NCI-H1105 (cell line): Measurements from ENCODE around the gene CASP9.
"Not testable (repeated sequence)": the region's sequence is repeated elsewhere in the genome, so short reads cannot be mapped to it uniquely, and the experiment has no call there.

ENCODE experiments used
- DNase-seq: peaks from one replicate; lab custom pipeline; 2025; lab: John Stamatoyannopoulos, UW

CASP9 gene

GRCh38 chr1:15469361-15469760 is 54.7 kb downstream of the CASP9 start:
- no peak for DNase-seq

GRCh38 chr1:15468145-15468544 is 55.9 kb downstream of the CASP9 start:
- no peak for DNase-seq

- not testable (repeated sequence) for DNase-seq
Observed at GRCh38 chr1:15466955-15467625, 56.9 kb downstream of the CASP9 start.

- no peak for DNase-seq
Observed at GRCh38 chr1:15465674-15466073, 58.3 kb downstream of the CASP9 start.

GRCh38 chr1:15463926-15464322 is 60.1 kb downstream of the CASP9 start:
- not testable (repeated sequence) for DNase-seq

- DNase-seq, result peak; percentile 14
Observed at GRCh38 chr1:15463064-15463800, 60.8 kb downstream of the CASP9 start.

GRCh38 chr1:15460708-15461095 is 63.3 kb downstream of the CASP9 start:
- no peak for DNase-seq

GRCh38 chr1:15459771-15460707 is 64.0 kb downstream of the CASP9 start:
- no peak for DNase-seq

- not testable (repeated sequence) for DNase-seq
Observed at GRCh38 chr1:15458388-15458787, 65.6 kb downstream of the CASP9 start.

- DNase-seq, result no peak
Observed at GRCh38 chr1:15457585-15457984, 66.4 kb downstream of the CASP9 start.

- DNase-seq, result no peak
Observed at GRCh38 chr1:15456313-15456954, 67.6 kb downstream of the CASP9 start, which contains the start of gene CELA2A. Gene CELA2A, plus strand, starts transcription at chr1:15456732. Its CDS starts 22 bp downstream, at chr1:15456754.

GRCh38 chr1:15455522-15455921 is 68.5 kb downstream of the CASP9 start:
- no peak for DNase-seq

GRCh38 chr1:15454256-15454655 is 69.8 kb downstream of the CASP9 start:
- no peak for DNase-seq

- DNase-seq, result no peak
Observed at GRCh38 chr1:15453734-15454133, 70.3 kb downstream of the CASP9 start.

GRCh38 chr1:15452866-15453571 is 71.0 kb downstream of the CASP9 start:
- DNase-seq, result no peak

GRCh38 chr1:15452216-15452615 is 71.8 kb downstream of the CASP9 start:
- no peak for DNase-seq

GRCh38 chr1:15451014-15451722 is 72.8 kb downstream of the CASP9 start:
- DNase-seq, result no peak

- DNase-seq, result no peak
Observed at GRCh38 chr1:15449567-15449966, 74.4 kb downstream of the CASP9 start.

GRCh38 chr1:15448877-15449462 is 75.0 kb downstream of the CASP9 start:
- DNase-seq, result no peak

GRCh38 chr1:15446212-15446611 is 77.8 kb downstream of the CASP9 start:
- DNase-seq, result no peak
